Aortic smooth muscle cell (primary cell): ENCODE results near the gene NR5A2. TPM values are rescaled to one million over a fixed set of nuclear protein-coding genes. Genes with fewer than 3 reads are reported as not detected.

Experiments
- total RNA-seq: library from RNA; depleted of rRNA; stranded (reverse); fragments of >200 nt; gene quantifications from 2 replicates; pipeline ENCODE4 v1.2.3, GENCODE V29; 2014

Gene NR5A2
- total RNA-seq = 0.12 and 0.13 TPM in 2 replicates

DNA sequence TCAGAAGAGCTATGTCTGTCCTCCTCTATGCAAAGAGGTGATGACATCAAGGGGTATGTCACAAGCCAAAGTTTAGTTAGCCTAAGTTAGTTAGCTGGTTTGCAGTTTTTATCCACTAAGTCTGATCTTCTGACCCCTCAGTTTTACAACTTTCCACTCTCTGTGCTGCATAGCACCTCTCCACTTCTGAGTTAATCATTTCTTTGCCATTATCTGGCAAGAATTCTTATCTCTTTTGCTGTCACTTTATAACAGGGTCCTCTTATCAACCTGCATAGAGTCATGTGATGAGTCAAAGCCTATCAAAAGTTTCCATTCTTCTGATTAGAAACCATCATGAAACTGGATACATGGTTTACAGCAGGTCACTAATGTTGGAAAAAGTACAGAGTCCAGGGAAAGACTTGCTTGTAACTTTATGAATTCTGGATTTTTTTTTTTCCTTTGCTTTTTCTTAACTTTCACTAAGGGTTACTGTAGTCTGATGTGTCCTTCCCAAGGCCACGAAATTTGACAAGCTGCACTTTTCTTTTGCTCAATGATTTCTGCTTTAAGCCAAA is at the start of gene NR5A2:
Gene NR5A2 (plus strand): TSS at position 447 of the 560 bp plus-strand sequence. CDS start 138 bp downstream, outside the sequence.

